HG03457 (cell line): ENCODE results near the gene BRMS1.
A peak's percentile ranks its signal among the peaks of the same experiment; 100 is the strongest.
"Not testable (repeated sequence)": the region's sequence is repeated elsewhere in the genome, so short reads cannot be mapped to it uniquely, and the experiment has no call there.

Experiments used
- ATAC-seq: cut with Tn5 transposase; IDR thresholded peaks from one replicate; pipeline ENCODE4 v1.9.1; 2021; ENCODE audit warnings: moderate number of reproducible peaks; ENCODE audit not compliant: unreplicated experiment

BRMS1 gene

GRCh38 chr11:66344550-66345315 is at the start of gene BRMS1:
Gene BRMS1 (minus strand): TSS chr11:66345104. CDS start chr11:66342234, 2,870 bp downstream.
- peak; percentile 48 for ATAC-seq

GRCh38 chr11:66393954-66394353 is 49.0 kb upstream of the BRMS1 start:
- ATAC-seq = no peak

GRCh38 chr11:66391322-66391721 is 46.4 kb upstream of the BRMS1 start:
- ATAC-seq = no peak

GRCh38 chr11:66388780-66389386 is 44.0 kb upstream of the BRMS1 start:
- no peak for ATAC-seq

- ATAC-seq = no peak
Observed at GRCh38 chr11:66386171-66387069, 41.5 kb upstream of the BRMS1 start.

- ATAC-seq = not testable (repeated sequence)
Observed at GRCh38 chr11:66384316-66384715, 39.4 kb upstream of the BRMS1 start.

- not testable (repeated sequence) for ATAC-seq
Observed at GRCh38 chr11:66380264-66380663, 35.4 kb upstream of the BRMS1 start.

GRCh38 chr11:66373690-66374287 is 28.9 kb upstream of the BRMS1 start:
- not testable (repeated sequence) for ATAC-seq

- no peak for ATAC-seq
Observed at GRCh38 chr11:66373265-66373664, 28.4 kb upstream of the BRMS1 start.

- ATAC-seq = no peak
Observed at GRCh38 chr11:66371627-66372415, 26.9 kb upstream of the BRMS1 start, which contains the start of gene SLC29A2. Gene SLC29A2 (minus strand): TSS chr11:66371760. CDS start chr11:66371591, 169 bp downstream.

GRCh38 chr11:66369073-66369894 is 24.4 kb upstream of the BRMS1 start:
- ATAC-seq = no peak

GRCh38 chr11:66368484-66368883 is 23.6 kb upstream of the BRMS1 start:
- ATAC-seq = no peak

- ATAC-seq = no peak
Observed at GRCh38 chr11:66367561-66368312, 22.8 kb upstream of the BRMS1 start.

- no peak for ATAC-seq
Observed at GRCh38 chr11:66366844-66367477, 22.1 kb upstream of the BRMS1 start.

GRCh38 chr11:66365711-66366619 is 21.1 kb upstream of the BRMS1 start:
- no peak for ATAC-seq

GRCh38 chr11:66365166-66365565 is 20.3 kb upstream of the BRMS1 start:
- ATAC-seq = no peak
